ENCODE results near the gene FHOD3.

DNA sequence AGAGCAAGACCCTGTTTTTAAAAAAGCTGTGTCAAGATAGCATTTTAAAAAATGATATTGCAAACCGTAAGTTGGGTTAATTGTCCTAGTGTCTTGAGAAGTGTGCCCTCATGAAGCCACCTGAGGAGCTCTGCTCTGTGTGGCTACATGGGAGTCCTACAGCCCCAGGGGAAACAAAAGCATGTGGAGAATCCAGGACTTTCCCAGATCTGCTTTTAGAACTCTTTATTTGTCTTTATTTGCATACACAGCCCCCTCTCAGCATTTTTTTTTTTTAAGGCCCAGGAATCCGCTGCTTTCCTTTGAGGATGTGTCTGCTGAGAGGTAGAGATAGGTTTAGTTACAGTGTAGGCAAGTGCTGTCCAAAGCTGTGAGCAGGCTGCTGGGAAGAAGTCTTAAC is 219.2 kb downstream of the FHOD3 start:
- TF ChIP-seq REST (IDR thresholded peaks at IDR 0.05; ENCODE audit: insufficient replicate concordance, low read depth), result no peak
- no peak for TF ChIP-seq CTCF (IDR thresholded peaks at IDR 0.05; ENCODE audit: insufficient read depth, low read length)
